GM12864 (cell line): ENCODE measurements around the gene DHX36.

ENCODE experiments used
- DNase-seq: peaks from one replicate; pipeline ENCODE4 v3.0.0-alpha.2; 2011; ENCODE audit warnings: low read depth
- H3K4me3 ChIP-seq: 2 replicates; pipeline ENCODE4 v1.5.1; 2011; ENCODE audit warnings: mild to moderate bottlenecking, low read depth, low read length, control low read depth
- CTCF ChIP-seq: IDR thresholded peaks from 2 replicates; pipeline ENCODE4 v1.5.1; 2011; ENCODE audit warnings: low read depth, mild to moderate bottlenecking, moderate library complexity, low read length, control low read depth, inconsistent platforms; ENCODE audit errors: missing control alignments

DHX36 gene

GRCh38 chr3:154316974-154317767, 7.1 kb downstream of the DHX36 start:
- DNase-seq: no peak
- TF ChIP-seq CTCF: no peak
- no peak overlapping the region for H3K4me3 ChIP-seq

GRCh38 chr3:154314152-154314551, 10.1 kb downstream of the DHX36 start:
- TF ChIP-seq CTCF: peak; percentile 4
- H3K4me3 ChIP-seq: no peak overlapping the region
- no peak for DNase-seq

- no peak overlapping the region for H3K4me3 ChIP-seq
- TF ChIP-seq CTCF: no peak
- DNase-seq: no peak
Observed at GRCh38 chr3:154310840-154311239, 13.4 kb downstream of the DHX36 start.

GRCh38 chr3:154307363-154307762, 16.9 kb downstream of the DHX36 start:
- DNase-seq: no peak
- no peak for TF ChIP-seq CTCF
- no peak overlapping the region for H3K4me3 ChIP-seq

- DNase-seq: no peak
Observed at GRCh38 chr3:154304936-154305335, 19.4 kb downstream of the DHX36 start.

GRCh38 chr3:154304116-154304786, 20.0 kb downstream of the DHX36 start:
- TF ChIP-seq CTCF: no peak
- no peak for DNase-seq
- no peak overlapping the region for H3K4me3 ChIP-seq

More at GRCh38 chr3:154304936-154305335, 19.4 kb downstream of the DHX36 start:
- no peak overlapping the region for H3K4me3 ChIP-seq
- TF ChIP-seq CTCF: no peak
